ENCODE data around the gene ODR4.

DNA sequence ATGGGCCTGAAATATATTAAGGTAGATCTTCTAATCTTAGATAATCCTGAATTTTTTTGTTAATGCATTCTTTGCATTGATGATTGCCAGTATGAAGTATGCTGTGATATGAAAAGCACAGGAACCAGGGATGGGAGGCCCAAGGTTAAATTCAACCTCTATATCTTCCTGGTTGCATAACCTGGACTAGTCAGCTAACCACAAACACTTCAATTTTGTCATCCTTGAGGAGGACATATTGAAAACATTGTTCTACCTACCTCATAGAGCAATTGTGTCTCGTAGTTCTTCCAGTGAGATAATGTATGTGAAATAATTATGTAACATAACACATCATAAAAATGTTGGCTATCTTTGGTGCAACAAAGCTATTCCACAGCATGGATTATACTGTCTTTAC is 59.7 kb downstream of the ODR4 start:
- TF ChIP-seq, protein P1, sequence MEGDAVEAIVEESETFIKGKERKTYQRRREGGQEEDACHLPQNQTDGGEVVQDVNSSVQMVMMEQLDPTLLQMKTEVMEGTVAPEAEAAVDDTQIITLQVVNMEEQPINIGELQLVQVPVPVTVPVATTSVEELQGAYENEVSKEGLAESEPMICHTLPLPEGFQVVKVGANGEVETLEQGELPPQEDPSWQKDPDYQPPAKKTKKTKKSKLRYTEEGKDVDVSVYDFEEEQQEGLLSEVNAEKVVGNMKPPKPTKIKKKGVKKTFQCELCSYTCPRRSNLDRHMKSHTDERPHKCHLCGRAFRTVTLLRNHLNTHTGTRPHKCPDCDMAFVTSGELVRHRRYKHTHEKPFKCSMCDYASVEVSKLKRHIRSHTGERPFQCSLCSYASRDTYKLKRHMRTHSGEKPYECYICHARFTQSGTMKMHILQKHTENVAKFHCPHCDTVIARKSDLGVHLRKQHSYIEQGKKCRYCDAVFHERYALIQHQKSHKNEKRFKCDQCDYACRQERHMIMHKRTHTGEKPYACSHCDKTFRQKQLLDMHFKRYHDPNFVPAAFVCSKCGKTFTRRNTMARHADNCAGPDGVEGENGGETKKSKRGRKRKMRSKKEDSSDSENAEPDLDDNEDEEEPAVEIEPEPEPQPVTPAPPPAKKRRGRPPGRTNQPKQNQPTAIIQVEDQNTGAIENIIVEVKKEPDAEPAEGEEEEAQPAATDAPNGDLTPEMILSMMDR (IDR thresholded peaks at IDR 0.05 in 8 of 11, conservative IDR thresholded peaks at IDR 0.05 in 3 of 11), result no peak
- TF ChIP-seq POLR2AphosphoS5 (IDR thresholded peaks at IDR 0.05), result no peak
